Measurements from ENCODE around the gene TRPV2. TPM values are rescaled to one million over a fixed set of nuclear protein-coding genes. Genes with fewer than 3 reads are reported as not detected.

TRPV2 gene
- total and polyA plus RNA-seq, 9 of the 15 experiments (the other 6 are each of a cell fraction or from before 2014, with no cell fraction given) = 10.0 to 97.5 (median 30.3) TPM

DNA sequence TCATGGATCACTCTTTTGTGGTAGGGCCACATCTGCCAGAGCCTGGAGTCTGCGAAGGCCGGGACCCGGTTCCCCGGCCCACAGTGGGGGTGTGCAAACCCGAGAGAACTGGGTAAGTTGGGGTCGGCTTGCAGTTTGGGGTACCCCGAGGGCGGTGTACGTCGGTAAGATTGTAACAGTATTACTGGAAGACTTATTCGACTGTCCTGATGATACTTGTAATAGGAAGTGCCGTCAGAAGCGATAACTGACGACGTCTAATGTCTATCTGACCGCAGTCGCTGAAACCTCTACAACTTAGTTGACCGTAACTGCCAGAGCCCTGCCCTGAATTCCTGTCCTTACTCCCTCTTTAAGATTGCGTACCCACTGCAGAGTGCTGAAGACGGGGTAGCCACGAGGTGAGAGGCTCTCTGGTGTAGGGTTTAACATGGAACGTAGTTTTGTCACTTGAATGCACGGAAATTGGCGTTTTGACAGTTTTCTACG is 24.0 kb downstream of the TRPV2 start (continued):
- TF ChIP-seq TCFL5 (CRISPR knock-in tag; conservative IDR thresholded peaks at IDR 0.05) = no peak
- TF ChIP-seq PYGO2 (tag; IDR thresholded peaks at IDR 0.05) = no peak
- no peak for TF ChIP-seq ETS2 (tag; IDR thresholded peaks at IDR 0.05; ENCODE audit: borderline replicate concordance, poor library complexity, severe bottlenecking)
- TF ChIP-seq PRPF4 (IDR thresholded peaks at IDR 0.05; ENCODE audit: insufficient read depth, low read depth, low read length, poor library complexity, severe bottlenecking) = no peak
- TF ChIP-seq, protein P1, sequence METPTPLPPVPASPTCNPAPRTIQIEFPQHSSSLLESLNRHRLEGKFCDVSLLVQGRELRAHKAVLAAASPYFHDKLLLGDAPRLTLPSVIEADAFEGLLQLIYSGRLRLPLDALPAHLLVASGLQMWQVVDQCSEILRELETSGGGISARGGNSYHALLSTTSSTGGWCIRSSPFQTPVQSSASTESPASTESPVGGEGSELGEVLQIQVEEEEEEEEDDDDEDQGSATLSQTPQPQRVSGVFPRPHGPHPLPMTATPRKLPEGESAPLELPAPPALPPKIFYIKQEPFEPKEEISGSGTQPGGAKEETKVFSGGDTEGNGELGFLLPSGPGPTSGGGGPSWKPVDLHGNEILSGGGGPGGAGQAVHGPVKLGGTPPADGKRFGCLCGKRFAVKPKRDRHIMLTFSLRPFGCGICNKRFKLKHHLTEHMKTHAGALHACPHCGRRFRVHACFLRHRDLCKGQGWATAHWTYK (CRISPR knock-in tag; IDR thresholded peaks at IDR 0.05) = no peak; the same call in 1 of the 2 replicates
- TF ChIP-seq CEBPG (CRISPR knock-in tag; IDR thresholded peaks at IDR 0.05) = no peak
- TF ChIP-seq CEBPG (tag; conservative IDR thresholded peaks at IDR 0.05 in 1 of 2, IDR thresholded peaks at IDR 0.05 in 1 of 2) = no peak

DNA sequence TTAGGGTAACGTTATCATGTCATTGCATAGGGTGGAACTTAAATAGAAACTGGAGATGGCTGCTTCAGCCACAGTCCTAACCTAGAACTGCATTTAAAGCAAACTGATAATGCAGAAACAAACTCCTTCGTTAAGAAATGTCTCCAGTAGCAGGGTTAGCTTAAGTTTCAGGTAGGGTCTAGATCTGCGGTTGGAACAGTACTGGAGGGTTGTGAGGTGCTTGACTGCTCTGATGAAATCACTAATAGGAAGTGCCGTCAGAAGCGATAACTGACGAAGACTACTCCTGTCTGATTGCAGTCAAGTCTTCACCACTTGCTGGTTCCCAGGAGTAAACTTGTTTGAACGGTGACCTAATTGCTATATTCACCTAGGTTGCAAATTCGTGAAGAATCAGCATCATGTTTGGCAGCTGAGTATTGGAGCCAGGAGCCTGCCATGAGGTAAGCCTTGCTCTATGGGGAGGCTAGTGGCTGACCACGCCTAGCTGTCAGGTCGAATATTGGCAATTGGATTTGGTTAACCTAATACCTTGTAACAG is 24.5 kb downstream of the TRPV2 start:
- POLR2A ChIA-PET = interaction anchor here (0.9 to 5.5 kb wide), 7 partner anchors 10 to 71 kb away, joined by 3 to 39 read pairs (median 19); partner anchors contain the start of genes TRPV2 and UBB
- Histone ChIP-seq H3K36me3 (ENCODE audit: control insufficient read depth, insufficient read depth, low read length) (peaks cover 54% of the 10 kb centered on the region), H4K20me1 (replicated peaks; ENCODE audit: control insufficient read depth, insufficient read depth, low read length) (peaks cover 42% of the 10 kb centered on the region), H3K27me3 (ENCODE audit: control insufficient read depth in 2 of 2, insufficient read depth in 2 of 2, low read length in 2 of 2) (no peaks in the 10 kb centered on the region), H3K9me1 (ENCODE audit: control insufficient read depth, insufficient read depth, low read length) (peaks cover 10% of the 10 kb centered on the region), H3K9me3 (replicated peaks; ENCODE audit: control insufficient read depth, insufficient read depth, low read depth, low read length) (no peaks in the 10 kb centered on the region), H3K27ac (ENCODE audit: extremely low read depth, low read depth, low read length) (peak overlapping the region; percentile 91), H3K79me2 (ENCODE audit: control insufficient read depth, insufficient read depth, low read length) (peaks cover 62% of the 10 kb centered on the region), H3K4me3 (peak overlapping the region; percentile 99), H2AFZ (ENCODE audit: low read depth, low read length) (no peak overlapping the region), H3K4me1 (replicated peaks in 1 of 2; ENCODE audit: control insufficient read depth in 2 of 2, insufficient read depth in 2 of 2, low read length in 2 of 2) (peaks cover 27 to 31% of the 10 kb centered on the region in 2 experiments), H3K4me2 (ENCODE audit: insufficient read depth, low read length) (peak overlapping the region; percentile 99), H3K9ac (ENCODE audit: insufficient read depth in 1 of 2, low read depth in 2 of 2, low read length in 2 of 2) (peak overlapping the region; percentile 91 to 98)
- no peak for ATAC-seq
- no TSS peak for BruUV-seq (replicated peaks)
- intact Hi-C loops (cut with micrococcal nuclease) (loop anchor here (2.0 kb wide), 1 partner anchor 59 kb away; the partner anchor contains the start of gene UBB), in situ Hi-C loops (cut with MboI) (no loop called here)
- CTCF ChIA-PET (ENCODE audit: low intra/inter-chr PET ratio) = no interaction called here
- 2% methylated on average over 10 of the region's 10 CpGs for WGBS (ENCODE audit: insufficient coverage, low coverage, missing lambda C conversion rate)
- peak; percentile 37 for FAIRE-seq
- no peak for DNase-seq (ENCODE audit: extremely low read depth in 1 of 4, low spot score in 3 of 4)
- TF ChIP-seq, protein P2, sequence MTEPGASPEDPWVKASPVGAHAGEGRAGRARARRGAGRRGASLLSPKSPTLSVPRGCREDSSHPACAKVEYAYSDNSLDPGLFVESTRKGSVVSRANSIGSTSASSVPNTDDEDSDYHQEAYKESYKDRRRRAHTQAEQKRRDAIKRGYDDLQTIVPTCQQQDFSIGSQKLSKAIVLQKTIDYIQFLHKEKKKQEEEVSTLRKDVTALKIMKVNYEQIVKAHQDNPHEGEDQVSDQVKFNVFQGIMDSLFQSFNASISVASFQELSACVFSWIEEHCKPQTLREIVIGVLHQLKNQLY (CRISPR knock-in tag; conservative IDR thresholded peaks at IDR 0.05) = no peak
- TF ChIP-seq SREBF2 (CRISPR knock-in tag; IDR thresholded peaks at IDR 0.05) = no peak
- 0 out of 2 replicates have a peak, but pooled peaks have one; percentile 36 for TF ChIP-seq KAT7 (CRISPR knock-in tag; IDR thresholded peaks at IDR 0.05; ENCODE audit: borderline replicate concordance)
- TF ChIP-seq, protein P3, sequence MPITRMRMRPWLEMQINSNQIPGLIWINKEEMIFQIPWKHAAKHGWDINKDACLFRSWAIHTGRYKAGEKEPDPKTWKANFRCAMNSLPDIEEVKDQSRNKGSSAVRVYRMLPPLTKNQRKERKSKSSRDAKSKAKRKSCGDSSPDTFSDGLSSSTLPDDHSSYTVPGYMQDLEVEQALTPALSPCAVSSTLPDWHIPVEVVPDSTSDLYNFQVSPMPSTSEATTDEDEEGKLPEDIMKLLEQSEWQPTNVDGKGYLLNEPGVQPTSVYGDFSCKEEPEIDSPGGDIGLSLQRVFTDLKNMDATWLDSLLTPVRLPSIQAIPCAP (CRISPR knock-in tag; IDR thresholded peaks at IDR 0.05; ENCODE audit: borderline replicate concordance) = no peak
- TF ChIP-seq, protein P4, sequence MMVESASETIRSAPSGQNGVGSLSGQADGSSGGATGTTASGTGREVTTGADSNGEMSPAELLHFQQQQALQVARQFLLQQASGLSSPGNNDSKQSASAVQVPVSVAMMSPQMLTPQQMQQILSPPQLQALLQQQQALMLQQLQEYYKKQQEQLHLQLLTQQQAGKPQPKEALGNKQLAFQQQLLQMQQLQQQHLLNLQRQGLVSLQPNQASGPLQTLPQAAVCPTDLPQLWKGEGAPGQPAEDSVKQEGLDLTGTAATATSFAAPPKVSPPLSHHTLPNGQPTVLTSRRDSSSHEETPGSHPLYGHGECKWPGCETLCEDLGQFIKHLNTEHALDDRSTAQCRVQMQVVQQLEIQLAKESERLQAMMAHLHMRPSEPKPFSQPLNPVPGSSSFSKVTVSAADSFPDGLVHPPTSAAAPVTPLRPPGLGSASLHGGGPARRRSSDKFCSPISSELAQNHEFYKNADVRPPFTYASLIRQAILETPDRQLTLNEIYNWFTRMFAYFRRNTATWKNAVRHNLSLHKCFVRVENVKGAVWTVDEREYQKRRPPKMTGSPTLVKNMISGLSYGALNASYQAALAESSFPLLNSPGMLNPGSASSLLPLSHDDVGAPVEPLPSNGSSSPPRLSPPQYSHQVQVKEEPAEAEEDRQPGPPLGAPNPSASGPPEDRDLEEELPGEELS (CRISPR knock-in tag; IDR thresholded peaks at IDR 0.05; ENCODE audit: borderline replicate concordance) = no peak
